Neural progenitor cell (in vitro differentiated cells): ENCODE data around the gene RPL10A.

ENCODE experiments used
- EZH2 ChIP-seq: fragments of 200-600 bp; sonication (generic); IDR thresholded peaks from 2 replicates; pipeline ENCODE4 v1.6.1; 2017; ENCODE audit warnings: antibody characterized with exemption, mild to moderate bottlenecking, moderate library complexity
- TF ChIP-seq, protein P1 (sequence below): fragments of 200-600 bp; sonication (generic); IDR thresholded peaks from 2 replicates; pipeline ENCODE4 v1.5.1; 2017; ENCODE audit warnings: antibody characterized with exemption, mild to moderate bottlenecking

DNA sequence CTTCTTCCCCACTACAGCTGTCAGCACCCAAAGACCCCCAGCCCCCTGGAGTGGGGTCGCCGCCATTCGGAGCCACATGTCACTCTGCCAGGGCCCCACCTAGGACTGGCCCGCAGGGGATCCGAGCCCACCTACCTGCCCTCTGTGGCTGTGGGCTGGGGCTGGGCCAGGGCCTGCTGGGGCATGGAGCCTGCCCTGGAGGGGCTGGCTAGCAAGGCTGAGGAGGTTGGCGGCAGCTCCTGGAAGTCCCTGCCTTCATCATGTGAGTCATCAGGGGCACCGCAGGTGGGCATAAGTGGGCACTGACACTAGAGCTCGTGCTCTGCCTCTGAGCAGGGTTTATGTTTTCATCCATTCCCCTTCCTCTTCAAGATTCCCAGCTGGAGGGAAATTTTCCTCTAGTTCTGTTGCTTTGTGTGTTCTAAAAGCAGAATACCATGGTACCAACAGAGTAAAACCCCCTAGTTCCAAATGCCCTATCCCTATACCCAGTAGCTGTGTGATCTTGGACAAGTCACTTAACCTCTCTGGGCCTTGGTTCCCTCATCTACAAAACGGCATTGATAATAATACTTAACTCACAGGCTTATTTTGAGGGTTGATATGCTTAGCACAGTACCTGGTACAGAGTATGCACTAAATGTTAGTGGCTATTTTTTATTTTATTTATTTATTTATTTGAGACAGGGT, 24.7 kb upstream of the RPL10A start:
- TF ChIP-seq, protein P1, sequence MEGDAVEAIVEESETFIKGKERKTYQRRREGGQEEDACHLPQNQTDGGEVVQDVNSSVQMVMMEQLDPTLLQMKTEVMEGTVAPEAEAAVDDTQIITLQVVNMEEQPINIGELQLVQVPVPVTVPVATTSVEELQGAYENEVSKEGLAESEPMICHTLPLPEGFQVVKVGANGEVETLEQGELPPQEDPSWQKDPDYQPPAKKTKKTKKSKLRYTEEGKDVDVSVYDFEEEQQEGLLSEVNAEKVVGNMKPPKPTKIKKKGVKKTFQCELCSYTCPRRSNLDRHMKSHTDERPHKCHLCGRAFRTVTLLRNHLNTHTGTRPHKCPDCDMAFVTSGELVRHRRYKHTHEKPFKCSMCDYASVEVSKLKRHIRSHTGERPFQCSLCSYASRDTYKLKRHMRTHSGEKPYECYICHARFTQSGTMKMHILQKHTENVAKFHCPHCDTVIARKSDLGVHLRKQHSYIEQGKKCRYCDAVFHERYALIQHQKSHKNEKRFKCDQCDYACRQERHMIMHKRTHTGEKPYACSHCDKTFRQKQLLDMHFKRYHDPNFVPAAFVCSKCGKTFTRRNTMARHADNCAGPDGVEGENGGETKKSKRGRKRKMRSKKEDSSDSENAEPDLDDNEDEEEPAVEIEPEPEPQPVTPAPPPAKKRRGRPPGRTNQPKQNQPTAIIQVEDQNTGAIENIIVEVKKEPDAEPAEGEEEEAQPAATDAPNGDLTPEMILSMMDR, result no peak
- no peak for TF ChIP-seq EZH2
